Suprapubic skin (tissue), 4 donors: ENCODE measurements around the gene ARHGEF6.

Experiments
- CTCF ChIP-seq, 2 donors: fragments of 200-600 bp in 1 of 2; fragments of 450-650 bp in 1 of 2; sonication (generic) in 1 of 2; IDR thresholded peaks; one replicate each; pipeline ENCODE4 v1.5.1; 2016 to 2019; ENCODE audit warnings: antibody characterized with exemption in 2 of 2, mild to moderate bottlenecking in 1 of 2, moderate library complexity in 1 of 2
- EP300 ChIP-seq: sonication (generic); formaldehyde crosslinking; IDR thresholded peaks from one replicate; pipeline ENCODE4 v1.6.1; 2017; ENCODE audit warnings: antibody characterized with exemption
- POLR2A ChIP-seq, 2 donors: fragments of 450-650 bp; IDR thresholded peaks; one replicate each; pipeline ENCODE4 v1.6.1; 2017; ENCODE audit warnings: antibody characterized with exemption in 2 of 2, mild to moderate bottlenecking in 2 of 2, moderate library complexity in 2 of 2
- POLR2AphosphoS5 ChIP-seq, 3 donors: sonication (generic); formaldehyde crosslinking; IDR thresholded peaks; one replicate each; pipeline ENCODE4 v1.6.1; 2017; ENCODE audit warnings: antibody characterized with exemption in 3 of 3

GRCh38 chrX:136662104-136662503, 118.6 kb downstream of the ARHGEF6 start:
- TF ChIP-seq CTCF (IDR thresholded peaks at IDR 0.05) (no peak), POLR2A (IDR thresholded peaks at IDR 0.05) (no peak), POLR2AphosphoS5 (IDR thresholded peaks at IDR 0.05) (no peak), EP300 (no peak)
